Loucy (cell line): Measurements from ENCODE around the gene HOXA2.

Source experiments
- H2AFZ ChIP-seq: fragments of 200-600 bp; sonication (generic); 2 replicates; pipeline ENCODE4 v1.6.0; 2016; ENCODE audit warnings: antibody characterized with exemption, mild to moderate bottlenecking, low read length, moderate library complexity
- H3F3A ChIP-seq: fragments of 200-600 bp; 2 replicates; pipeline ENCODE4 v1.6.0; 2016; ENCODE audit warnings: antibody characterized with exemption, low read depth, mild to moderate bottlenecking
- H3K27me3 ChIP-seq: fragments of 200-600 bp; sonication (generic); 2 replicates; pipeline ENCODE4 v1.6.1; 2014; ENCODE audit warnings: low read length, mild to moderate bottlenecking; ENCODE audit not compliant: insufficient read depth, poor library complexity, severe bottlenecking
- H3K36me3 ChIP-seq: fragments of 200-600 bp; sonication (generic); 2 replicates; pipeline ENCODE4 v1.6.1; 2016; ENCODE audit warnings: low read length; ENCODE audit not compliant: insufficient read depth
- H3K4me1 ChIP-seq: fragments of 200-600 bp; sonication (generic); 2 replicates; pipeline ENCODE4 v1.5.1; 2014; ENCODE audit warnings: low read length, mild to moderate bottlenecking; ENCODE audit not compliant: insufficient read depth, poor library complexity, severe bottlenecking
- H3K4me2 ChIP-seq: fragments of 200-600 bp; sonication (generic); 2 replicates; pipeline ENCODE4 v1.6.0; 2014; ENCODE audit warnings: antibody characterized with exemption, low read length, low read depth, mild to moderate bottlenecking; ENCODE audit not compliant: poor library complexity, severe bottlenecking
- H3K4me3 ChIP-seq: fragments of 200-600 bp; sonication (generic); 2 replicates; pipeline ENCODE4 v1.5.1; 2014; ENCODE audit warnings: low read length, mild to moderate bottlenecking, mixed read lengths; ENCODE audit not compliant: poor library complexity, severe bottlenecking
- H3K79me2 ChIP-seq: fragments of 200-600 bp; sonication (generic); 2 replicates; pipeline ENCODE4 v1.6.1; 2014; ENCODE audit warnings: low read length; ENCODE audit not compliant: insufficient read depth
- H3K9ac ChIP-seq: fragments of 200-600 bp; sonication (generic); 2 replicates; pipeline ENCODE4 v1.6.0; 2014; ENCODE audit warnings: mild to moderate bottlenecking, low read depth, low read length, moderate library complexity; ENCODE audit not compliant: poor library complexity, severe bottlenecking
- H3K9me2 ChIP-seq: fragments of 200-600 bp; sonication (generic); replicated peaks from 2 replicates; pipeline ENCODE4 v1.6.1; 2016; ENCODE audit warnings: low read depth, low read length, mixed read lengths
- H3K9me3 ChIP-seq: fragments of 200-600 bp; sonication (generic); 2 replicates; pipeline ENCODE4 v1.6.1; 2014; ENCODE audit warnings: mild to moderate bottlenecking, antibody characterized with exemption, low read length, low read depth; ENCODE audit not compliant: insufficient read depth
- H4K20me1 ChIP-seq: fragments of 200-600 bp; sonication (generic); 2 replicates; pipeline ENCODE4 v1.6.0; 2014; ENCODE audit warnings: antibody characterized with exemption, low read length, mild to moderate bottlenecking; ENCODE audit not compliant: insufficient read depth, poor library complexity, severe bottlenecking
- EZH2phosphoT487 ChIP-seq: fragments of 200-600 bp; IDR thresholded peaks from 2 replicates; pipeline ENCODE4 v1.6.1; 2018; ENCODE audit warnings: antibody characterized with exemption, mild to moderate bottlenecking, moderate library complexity, borderline replicate concordance
- TF ChIP-seq, protein P1 (sequence below): fragments of 200-600 bp; sonication (generic); conservative IDR thresholded peaks from 2 replicates; pipeline ENCODE4 v1.5.1; 2014; ENCODE audit warnings: mild to moderate bottlenecking, antibody characterized with exemption, low read length

The HOXA2 gene

DNA sequence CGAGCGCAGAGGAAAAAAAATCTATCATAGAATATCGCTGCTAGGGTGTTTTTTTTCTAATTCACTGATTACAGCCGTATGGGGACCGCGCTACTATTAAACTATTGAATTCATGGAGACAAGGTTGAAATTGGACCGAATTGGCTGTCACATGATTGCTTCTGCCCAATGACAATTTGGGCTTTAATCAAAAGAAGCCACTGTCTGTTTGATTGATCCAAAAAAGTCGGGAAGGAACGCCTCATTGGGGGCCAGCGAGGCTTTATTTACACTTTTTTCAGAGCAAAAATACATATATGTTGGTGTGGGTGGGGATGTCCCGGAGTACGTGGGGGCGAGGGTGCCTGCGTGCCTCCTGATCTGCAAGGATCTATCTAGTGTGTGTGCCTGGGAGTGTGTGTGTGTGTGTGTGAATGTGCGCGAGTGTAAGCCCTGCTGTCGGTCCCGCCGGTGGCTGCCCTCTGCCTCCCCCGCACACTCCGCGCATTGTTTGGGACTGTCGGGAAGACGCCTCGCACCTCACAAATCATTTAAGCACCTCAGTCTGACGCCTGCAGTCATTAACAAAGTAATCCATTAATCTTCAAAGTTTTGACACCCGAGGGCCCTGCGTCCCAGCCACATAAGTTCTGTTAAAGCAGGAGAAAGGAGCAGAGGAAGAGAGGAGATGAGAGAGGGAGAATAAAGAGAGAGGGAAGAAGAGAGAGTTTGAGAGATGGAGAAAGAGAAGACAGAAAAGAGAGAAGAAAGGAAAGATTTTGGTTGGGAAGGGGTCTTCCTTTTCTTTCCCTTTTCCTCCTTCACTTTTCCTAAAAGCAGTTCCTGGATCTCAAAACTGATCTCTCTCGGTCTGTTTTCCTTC is at the start of gene HOXA2:
Gene HOXA2, minus strand, starts transcription at position 103 of the 862 bp plus-strand sequence. CDS start 183 bp downstream, outside the sequence.
- H4K20me1 ChIP-seq = peaks cover 15% of the 10 kb centered on the region
- peak within 1 kb of the TSS; percentile 87 for H3K9ac ChIP-seq
- no peaks in the 10 kb centered on the region for H3K27me3 ChIP-seq
- peaks cover 14% of the 10 kb centered on the region for H3K4me1 ChIP-seq
- TF ChIP-seq, protein P1, sequence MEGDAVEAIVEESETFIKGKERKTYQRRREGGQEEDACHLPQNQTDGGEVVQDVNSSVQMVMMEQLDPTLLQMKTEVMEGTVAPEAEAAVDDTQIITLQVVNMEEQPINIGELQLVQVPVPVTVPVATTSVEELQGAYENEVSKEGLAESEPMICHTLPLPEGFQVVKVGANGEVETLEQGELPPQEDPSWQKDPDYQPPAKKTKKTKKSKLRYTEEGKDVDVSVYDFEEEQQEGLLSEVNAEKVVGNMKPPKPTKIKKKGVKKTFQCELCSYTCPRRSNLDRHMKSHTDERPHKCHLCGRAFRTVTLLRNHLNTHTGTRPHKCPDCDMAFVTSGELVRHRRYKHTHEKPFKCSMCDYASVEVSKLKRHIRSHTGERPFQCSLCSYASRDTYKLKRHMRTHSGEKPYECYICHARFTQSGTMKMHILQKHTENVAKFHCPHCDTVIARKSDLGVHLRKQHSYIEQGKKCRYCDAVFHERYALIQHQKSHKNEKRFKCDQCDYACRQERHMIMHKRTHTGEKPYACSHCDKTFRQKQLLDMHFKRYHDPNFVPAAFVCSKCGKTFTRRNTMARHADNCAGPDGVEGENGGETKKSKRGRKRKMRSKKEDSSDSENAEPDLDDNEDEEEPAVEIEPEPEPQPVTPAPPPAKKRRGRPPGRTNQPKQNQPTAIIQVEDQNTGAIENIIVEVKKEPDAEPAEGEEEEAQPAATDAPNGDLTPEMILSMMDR = no peak
- TF ChIP-seq EZH2phosphoT487 = no peak
- no peaks in the 10 kb centered on the region for H3F3A ChIP-seq
- H3K4me3 ChIP-seq = peak within 1 kb of the TSS; percentile 88
- no peaks in the 10 kb centered on the region for H3K9me2 ChIP-seq
- H3K79me2 ChIP-seq = peaks cover 75% of the 10 kb centered on the region
- no peak within 1 kb of the TSS for H2AFZ ChIP-seq
- peak within 1 kb of the TSS; percentile 95 for H3K4me2 ChIP-seq
- H3K36me3 ChIP-seq = peaks cover 27% of the 10 kb centered on the region; the same call in 1 of the 2 replicates
- H3K9me3 ChIP-seq = no peaks in the 10 kb centered on the region

- no peak overlapping the region for H2AFZ ChIP-seq
- peaks cover 36% of the 10 kb centered on the region for H3K36me3 ChIP-seq
- no peaks in the 10 kb centered on the region for H3K9me3 ChIP-seq
- peak overlapping the region; percentile 91 for H3K4me2 ChIP-seq
- no peaks in the 10 kb centered on the region for H3F3A ChIP-seq
- H4K20me1 ChIP-seq = peaks cover 56% of the 10 kb centered on the region
- H3K4me3 ChIP-seq = peak overlapping the region; percentile 94
- TF ChIP-seq EZH2phosphoT487 = no peak
- TF ChIP-seq, protein P1 = no peak
- peaks cover 100% of the 10 kb centered on the region for H3K79me2 ChIP-seq
- H3K4me1 ChIP-seq = peaks cover 32% of the 10 kb centered on the region
- H3K9me2 ChIP-seq = no peaks in the 10 kb centered on the region
- H3K9ac ChIP-seq = peak overlapping the region; percentile 99
- H3K27me3 ChIP-seq = peaks cover 35% of the 10 kb centered on the region
Measured at GRCh38 chr7:27151341-27151930, 49.0 kb upstream of the HOXA2 start.

GRCh38 chr7:27150568-27151340 is 48.3 kb upstream of the HOXA2 start:
- Histone ChIP-seq H3K4me2 (peak overlapping the region; percentile 91), H3K4me3 (peak overlapping the region; percentile 94), H3K36me3 (peaks cover 43% of the 10 kb centered on the region), H3F3A (no peaks in the 10 kb centered on the region), H3K79me2 (peaks cover 100% of the 10 kb centered on the region), H4K20me1 (peaks cover 63% of the 10 kb centered on the region), H3K9me2 (no peaks in the 10 kb centered on the region), H3K27me3 (peaks cover 35% of the 10 kb centered on the region), H2AFZ (no peak overlapping the region), H3K9me3 (no peaks in the 10 kb centered on the region), H3K9ac (peak overlapping the region; percentile 99), H3K4me1 (peaks cover 37% of the 10 kb centered on the region)
- TF ChIP-seq, protein P1 = peak; percentile 70
- no peak for TF ChIP-seq EZH2phosphoT487
